ENCODE data around the gene CDH16. TPM values are rescaled to one million over a fixed set of nuclear protein-coding genes. Genes with fewer than 3 reads are reported as not detected.

CDH16 gene
- total and polyA plus RNA-seq, 2 experiments from 2014 or later, result not detected

GRCh38 chr16:66886321-66886720, 32.4 kb downstream of the CDH16 start:
- H3K27ac ChIP-seq (ENCODE audit: low read depth), result no peak overlapping the region
- Mint-ChIP-seq H3K9me3 (no peaks in the 10 kb centered on the region), H3K4me3 (no peak overlapping the region), H3K4me1 (peaks cover 10% of the 10 kb centered on the region), H3K27ac (no peak overlapping the region), H3K36me3 (ENCODE audit: low read depth) (peaks cover 44% of the 10 kb centered on the region), H3K27me3 (ENCODE audit: insufficient read depth, low read depth, poor library complexity) (peaks cover 2% of the 10 kb centered on the region)
- no peak overlapping the region for H3K4me2 ChIP-seq
- no peak for ATAC-seq
- no peaks in the 10 kb centered on the region for H3K9me2 ChIP-seq (ENCODE audit: insufficient read depth)
- H4K20me1 ChIP-seq (replicated peaks; ENCODE audit: insufficient read depth), result peaks cover 26% of the 10 kb centered on the region; the same call in 1 of the 2 replicates
- no peaks in the 10 kb centered on the region for H3K27me3 ChIP-seq (ENCODE audit: insufficient read depth)
- peaks cover 11% of the 10 kb centered on the region; the same call in 1 of the 2 replicates for H3K36me3 ChIP-seq (ENCODE audit: insufficient read depth)
- H3F3A ChIP-seq (replicated peaks; ENCODE audit: low read depth), result no peaks in the 10 kb centered on the region
- peaks cover 35% of the 10 kb centered on the region for H3K79me2 ChIP-seq (replicated peaks; ENCODE audit: insufficient read depth)
- no peak overlapping the region for H3K4me3 ChIP-seq
- H3K4me1 ChIP-seq (ENCODE audit: insufficient read depth), result peaks cover 8% of the 10 kb centered on the region; the same call in 1 of the 2 replicates
- no peak for DNase-seq (ENCODE audit: low spot score)
- no peak overlapping the region for H2AFZ ChIP-seq
- no peak for TF ChIP-seq CREB1 (CRISPR knock-in tag; IDR thresholded peaks at IDR 0.05; ENCODE audit: low read depth)
- no peak for TF ChIP-seq NANOG (IDR thresholded peaks at IDR 0.05; ENCODE audit: borderline replicate concordance)
- no peak for TF ChIP-seq JUNB (IDR thresholded peaks at IDR 0.05; ENCODE audit: unreplicated experiment)
- TF ChIP-seq STAT1 (IDR thresholded peaks at IDR 0.05; ENCODE audit: unreplicated experiment), result no peak
- no peak for TF ChIP-seq EZH2phosphoT487 (IDR thresholded peaks at IDR 0.05; ENCODE audit: unreplicated experiment)
- TF ChIP-seq, protein P1, sequence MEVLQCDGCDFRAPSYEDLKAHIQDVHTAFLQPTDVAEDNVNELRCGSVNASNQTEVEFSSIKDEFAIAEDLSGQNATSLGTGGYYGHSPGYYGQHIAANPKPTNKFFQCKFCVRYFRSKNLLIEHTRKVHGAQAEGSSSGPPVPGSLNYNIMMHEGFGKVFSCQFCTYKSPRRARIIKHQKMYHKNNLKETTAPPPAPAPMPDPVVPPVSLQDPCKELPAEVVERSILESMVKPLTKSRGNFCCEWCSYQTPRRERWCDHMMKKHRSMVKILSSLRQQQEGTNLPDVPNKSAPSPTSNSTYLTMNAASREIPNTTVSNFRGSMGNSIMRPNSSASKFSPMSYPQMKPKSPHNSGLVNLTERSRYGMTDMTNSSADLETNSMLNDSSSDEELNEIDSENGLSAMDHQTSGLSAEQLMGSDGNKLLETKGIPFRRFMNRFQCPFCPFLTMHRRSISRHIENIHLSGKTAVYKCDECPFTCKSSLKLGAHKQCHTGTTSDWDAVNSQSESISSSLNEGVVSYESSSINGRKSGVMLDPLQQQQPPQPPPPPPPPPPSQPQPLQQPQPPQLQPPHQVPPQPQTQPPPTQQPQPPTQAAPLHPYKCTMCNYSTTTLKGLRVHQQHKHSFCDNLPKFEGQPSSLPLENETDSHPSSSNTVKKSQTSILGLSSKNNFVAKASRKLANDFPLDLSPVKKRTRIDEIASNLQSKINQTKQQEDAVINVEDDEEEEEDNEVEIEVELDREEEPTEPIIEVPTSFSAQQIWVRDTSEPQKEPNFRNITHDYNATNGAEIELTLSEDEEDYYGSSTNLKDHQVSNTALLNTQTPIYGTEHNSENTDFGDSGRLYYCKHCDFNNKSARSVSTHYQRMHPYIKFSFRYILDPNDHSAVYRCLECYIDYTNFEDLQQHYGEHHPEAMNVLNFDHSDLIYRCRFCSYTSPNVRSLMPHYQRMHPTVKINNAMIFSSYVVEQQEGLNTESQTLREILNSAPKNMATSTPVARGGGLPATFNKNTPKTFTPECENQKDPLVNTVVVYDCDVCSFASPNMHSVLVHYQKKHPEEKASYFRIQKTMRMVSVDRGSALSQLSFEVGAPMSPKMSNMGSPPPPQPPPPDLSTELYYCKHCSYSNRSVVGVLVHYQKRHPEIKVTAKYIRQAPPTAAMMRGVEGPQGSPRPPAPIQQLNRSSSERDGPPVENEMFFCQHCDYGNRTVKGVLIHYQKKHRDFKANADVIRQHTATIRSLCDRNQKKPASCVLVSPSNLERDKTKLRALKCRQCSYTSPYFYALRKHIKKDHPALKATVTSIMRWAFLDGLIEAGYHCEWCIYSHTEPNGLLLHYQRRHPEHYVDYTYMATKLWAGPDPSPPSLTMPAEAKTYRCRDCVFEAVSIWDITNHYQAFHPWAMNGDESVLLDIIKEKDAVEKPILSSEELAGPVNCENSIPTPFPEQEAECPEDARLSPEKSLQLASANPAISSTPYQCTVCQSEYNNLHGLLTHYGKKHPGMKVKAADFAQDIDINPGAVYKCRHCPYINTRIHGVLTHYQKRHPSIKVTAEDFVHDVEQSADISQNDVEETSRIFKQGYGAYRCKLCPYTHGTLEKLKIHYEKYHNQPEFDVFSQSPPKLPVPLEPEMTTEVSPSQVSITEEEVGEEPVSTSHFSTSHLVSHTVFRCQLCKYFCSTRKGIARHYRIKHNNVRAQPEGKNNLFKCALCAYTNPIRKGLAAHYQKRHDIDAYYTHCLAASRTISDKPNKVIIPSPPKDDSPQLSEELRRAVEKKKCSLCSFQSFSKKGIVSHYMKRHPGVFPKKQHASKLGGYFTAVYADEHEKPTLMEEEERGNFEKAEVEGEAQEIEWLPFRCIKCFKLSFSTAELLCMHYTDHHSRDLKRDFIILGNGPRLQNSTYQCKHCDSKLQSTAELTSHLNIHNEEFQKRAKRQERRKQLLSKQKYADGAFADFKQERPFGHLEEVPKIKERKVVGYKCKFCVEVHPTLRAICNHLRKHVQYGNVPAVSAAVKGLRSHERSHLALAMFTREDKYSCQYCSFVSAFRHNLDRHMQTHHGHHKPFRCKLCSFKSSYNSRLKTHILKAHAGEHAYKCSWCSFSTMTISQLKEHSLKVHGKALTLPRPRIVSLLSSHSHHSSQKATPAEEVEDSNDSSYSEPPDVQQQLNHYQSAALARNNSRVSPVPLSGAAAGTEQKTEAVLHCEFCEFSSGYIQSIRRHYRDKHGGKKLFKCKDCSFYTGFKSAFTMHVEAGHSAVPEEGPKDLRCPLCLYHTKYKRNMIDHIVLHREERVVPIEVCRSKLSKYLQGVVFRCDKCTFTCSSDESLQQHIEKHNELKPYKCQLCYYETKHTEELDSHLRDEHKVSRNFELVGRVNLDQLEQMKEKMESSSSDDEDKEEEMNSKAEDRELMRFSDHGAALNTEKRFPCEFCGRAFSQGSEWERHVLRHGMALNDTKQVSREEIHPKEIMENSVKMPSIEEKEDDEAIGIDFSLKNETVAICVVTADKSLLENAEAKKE (CRISPR knock-in tag; IDR thresholded peaks at IDR 0.05), result no peak

DNA sequence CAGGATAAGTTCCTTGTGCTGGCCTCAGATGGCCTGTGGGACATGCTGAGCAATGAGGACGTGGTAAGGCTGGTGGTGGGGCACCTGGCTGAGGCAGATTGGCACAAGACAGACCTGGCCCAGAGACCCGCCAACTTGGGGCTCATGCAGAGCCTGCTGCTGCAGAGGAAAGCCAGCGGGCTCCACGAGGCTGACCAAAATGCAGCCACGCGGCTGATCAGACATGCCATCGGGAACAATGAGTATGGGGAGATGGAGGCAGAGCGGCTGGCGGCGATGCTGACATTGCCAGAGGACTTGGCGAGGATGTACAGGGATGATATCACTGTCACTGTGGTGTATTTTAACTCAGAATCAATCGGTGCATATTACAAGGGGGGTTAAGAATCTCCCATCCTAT, 33.2 kb downstream of the CDH16 start:
- H3K27me3 Mint-ChIP-seq (ENCODE audit: insufficient read depth, low read depth, poor library complexity), result peaks cover 2% of the 10 kb centered on the region
- no peak for DNase-seq (ENCODE audit: low spot score)
- Histone ChIP-seq H2AFZ (no peak overlapping the region), H3K4me1 (ENCODE audit: insufficient read depth) (peaks cover 9% of the 10 kb centered on the region; the same call in 1 of the 2 replicates), H3K27ac (ENCODE audit: low read depth) (no peak overlapping the region), H3K79me2 (replicated peaks; ENCODE audit: insufficient read depth) (peaks cover 41% of the 10 kb centered on the region), H3K9me2 (ENCODE audit: insufficient read depth) (no peaks in the 10 kb centered on the region), H3K4me3 (no peak overlapping the region), H3K36me3 (ENCODE audit: insufficient read depth) (peaks cover 11% of the 10 kb centered on the region; the same call in 1 of the 2 replicates), H3K27me3 (ENCODE audit: insufficient read depth) (no peaks in the 10 kb centered on the region), H3K4me2 (no peak overlapping the region), H4K20me1 (replicated peaks; ENCODE audit: insufficient read depth) (peaks cover 26% of the 10 kb centered on the region; the same call in 1 of the 2 replicates), H3F3A (replicated peaks; ENCODE audit: low read depth) (no peaks in the 10 kb centered on the region)
- H3K4me1 Mint-ChIP-seq, result peaks cover 10% of the 10 kb centered on the region
- H3K4me3 Mint-ChIP-seq, result no peak overlapping the region
- ATAC-seq, result no peak
- no peak overlapping the region for H3K27ac Mint-ChIP-seq
- H3K36me3 Mint-ChIP-seq (ENCODE audit: low read depth), result peaks cover 40% of the 10 kb centered on the region
- no peaks in the 10 kb centered on the region for H3K9me3 Mint-ChIP-seq
- TF ChIP-seq NANOG (IDR thresholded peaks at IDR 0.05; ENCODE audit: borderline replicate concordance) (no peak), ZNF114 (CRISPR knock-in tag; IDR thresholded peaks at IDR 0.05) (no peak)
- TF ChIP-seq, protein P1 (CRISPR knock-in tag; IDR thresholded peaks at IDR 0.05), result no peak

Measured in GM23338 (cell line).